GM19455 (cell line): Measurements from ENCODE around the gene RASAL3.
"Not testable (repeated sequence)": the region's sequence is repeated elsewhere in the genome, so short reads cannot be mapped to it uniquely, and the experiment has no call there.

Experiments
- ATAC-seq: cut with Tn5 transposase; IDR thresholded peaks from one replicate; pipeline ENCODE4 v1.9.1; 2021; ENCODE audit not compliant: unreplicated experiment

The RASAL3 gene

DNA sequence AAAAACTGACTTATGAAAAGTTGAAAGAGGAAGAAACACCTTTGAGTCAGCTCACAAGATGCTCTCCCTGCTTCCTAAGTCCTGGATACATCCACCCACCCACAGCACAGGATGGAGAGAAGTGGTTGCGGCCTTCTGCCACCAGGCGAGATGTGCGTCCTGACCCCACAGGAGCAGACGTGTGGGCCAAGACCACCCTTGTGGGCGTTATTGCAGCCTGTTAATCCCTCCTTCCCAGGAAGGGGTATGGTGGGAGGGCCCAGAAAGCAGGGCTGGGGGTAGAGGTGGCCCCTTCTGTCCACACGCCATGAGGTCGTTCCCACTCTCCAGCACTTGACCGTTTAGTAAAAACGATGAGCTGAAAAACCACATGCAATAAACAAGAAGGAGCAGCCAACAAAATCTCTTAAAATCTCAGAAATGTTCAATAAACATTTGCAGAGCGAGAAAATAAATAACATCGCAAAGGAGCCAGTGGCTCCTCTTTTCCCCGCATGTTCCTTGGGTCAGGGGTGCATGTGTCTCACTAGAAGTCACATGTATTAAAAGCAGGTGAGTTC, 43.1 kb downstream of the RASAL3 start:
- no peak for ATAC-seq

- ATAC-seq: no peak
Observed at GRCh38 chr19:15419413-15420025, 44.8 kb downstream of the RASAL3 start.

- ATAC-seq: peak; percentile 92
Observed at GRCh38 chr19:15418579-15419412, 45.5 kb downstream of the RASAL3 start, which contains the start of gene AKAP8L. Gene AKAP8L (minus strand): TSS chr19:15418988. CDS start chr19:15418923, 65 bp downstream.

GRCh38 chr19:15418231-15418578, 46.1 kb downstream of the RASAL3 start:
- ATAC-seq: no peak

GRCh38 chr19:15417699-15418098, 46.6 kb downstream of the RASAL3 start:
- ATAC-seq: no peak

- no peak for ATAC-seq
Observed at GRCh38 chr19:15412832-15413231, 51.5 kb downstream of the RASAL3 start.

GRCh38 chr19:15411351-15411750, 53.0 kb downstream of the RASAL3 start:
- not testable (repeated sequence) for ATAC-seq

DNA sequence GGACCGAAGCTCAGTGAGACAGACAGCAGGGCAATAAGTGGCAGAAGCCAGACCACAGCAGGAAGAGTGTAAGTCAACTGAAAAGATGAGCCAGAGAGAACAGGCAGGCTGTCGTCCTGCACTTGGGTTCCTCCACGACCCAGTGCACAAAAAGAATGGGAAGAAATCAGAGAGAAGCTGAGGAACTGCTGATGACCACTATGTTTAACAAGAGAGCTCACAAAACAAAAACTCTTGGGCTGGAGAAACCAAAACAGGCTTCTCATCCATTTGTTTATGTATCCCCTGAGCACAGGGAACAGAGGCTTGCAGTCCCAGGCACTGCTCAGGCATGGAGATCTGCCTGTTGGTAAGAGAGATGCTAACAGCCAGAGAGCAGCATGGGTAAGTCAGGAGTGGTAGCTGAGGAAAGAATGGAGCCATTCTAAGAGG, 59.5 kb downstream of the RASAL3 start:
- ATAC-seq: no peak

DNA sequence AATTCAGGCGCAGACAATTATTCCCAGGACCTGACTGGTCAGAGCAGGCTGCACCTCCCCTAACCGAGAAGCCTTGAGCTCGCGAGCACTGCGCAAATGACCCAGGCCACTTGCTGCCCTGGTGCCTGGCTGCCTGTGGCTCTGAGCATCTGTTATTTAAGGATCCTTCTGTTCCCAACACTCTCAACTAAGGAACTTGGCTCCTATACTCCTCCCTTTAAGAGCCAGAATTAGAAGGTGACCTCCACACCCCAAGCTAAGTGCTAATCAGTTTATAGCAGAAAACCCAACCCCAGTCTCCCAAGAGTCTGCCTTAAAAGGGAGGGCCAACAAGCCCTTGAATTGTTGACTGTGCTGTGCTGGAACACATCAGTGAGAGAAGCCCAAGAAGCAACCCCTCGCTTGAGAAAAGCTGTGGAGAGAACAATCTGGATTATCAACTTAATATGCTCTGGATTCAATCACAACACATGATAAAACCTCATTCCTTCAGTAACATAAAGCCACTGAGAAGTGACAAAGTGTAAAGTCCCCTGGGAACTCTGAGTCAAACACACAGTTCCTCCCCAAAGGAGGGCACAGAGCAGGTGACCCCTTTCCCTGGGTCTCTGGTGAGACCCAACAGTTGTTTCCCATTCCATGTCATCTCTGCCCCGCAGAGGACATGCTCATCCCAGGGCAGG, 60.1 kb downstream of the RASAL3 start:
- ATAC-seq: no peak

- no peak for ATAC-seq
Observed at GRCh38 chr19:15403151-15403531, 61.2 kb downstream of the RASAL3 start.

- ATAC-seq: no peak
Observed at GRCh38 chr19:15402411-15403150, 61.8 kb downstream of the RASAL3 start.
